Measurements from ENCODE around the gene NLRP13.
"Not testable (repeated sequence)": the region's sequence is repeated elsewhere in the genome, so short reads cannot be mapped to it uniquely, and the experiment has no call there.

Gene NLRP13

GRCh38 chr19:55931936-55932386 lies at the start of gene NLRP13:
Gene NLRP13, minus strand, starts transcription at chr19:55932336. Its CDS starts 25 bp downstream, at chr19:55932311.
- DNase-seq (ENCODE audit: extremely low read depth in 1 of 2, low read depth in 1 of 2) = no peak

- no peak for DNase-seq (ENCODE audit: extremely low read depth in 1 of 2, low read depth in 1 of 2)
These were observed 48.3 kb upstream of the NLRP13 start for GRCh38 chr19:55980415-55980814.

- DNase-seq (ENCODE audit: extremely low read depth in 1 of 2, low read depth in 1 of 2) = no peak
These were observed 41.8 kb upstream of the NLRP13 start for GRCh38 chr19:55973982-55974381.

GRCh38 chr19:55962186-55962585 lies 30.1 kb upstream of the NLRP13 start:
- no peak for DNase-seq (ENCODE audit: extremely low read depth in 1 of 2, low read depth in 1 of 2)

- DNase-seq (ENCODE audit: extremely low read depth in 1 of 2, low read depth in 1 of 2) = no peak
These were observed 28.0 kb upstream of the NLRP13 start for GRCh38 chr19:55959996-55960675.

- DNase-seq (ENCODE audit: extremely low read depth in 1 of 2, low read depth in 1 of 2) = no peak
These were observed 26.2 kb upstream of the NLRP13 start for GRCh38 chr19:55958356-55958755.

- DNase-seq (ENCODE audit: extremely low read depth in 1 of 2, low read depth in 1 of 2) = no peak
These were observed 24.3 kb upstream of the NLRP13 start for GRCh38 chr19:55956431-55956830.

GRCh38 chr19:55950566-55950965 lies 18.4 kb upstream of the NLRP13 start:
- not testable (repeated sequence) for DNase-seq (ENCODE audit: extremely low read depth in 1 of 2, low read depth in 1 of 2)

- DNase-seq (ENCODE audit: extremely low read depth in 1 of 2, low read depth in 1 of 2) = no peak
These were observed 15.4 kb upstream of the NLRP13 start, which contains the start of gene NLRP8 for GRCh38 chr19:55947532-55947931. Gene NLRP8, plus strand, starts transcription at chr19:55947832.

GRCh38 chr19:55940306-55940705 lies 8.2 kb upstream of the NLRP13 start:
- DNase-seq (ENCODE audit: extremely low read depth in 1 of 2, low read depth in 1 of 2) = no peak

GRCh38 chr19:55939206-55939605 lies 7.1 kb upstream of the NLRP13 start:
- DNase-seq (ENCODE audit: extremely low read depth in 1 of 2, low read depth in 1 of 2) = no peak

- DNase-seq (ENCODE audit: extremely low read depth in 1 of 2, low read depth in 1 of 2) = no peak
These were observed 3.1 kb upstream of the NLRP13 start for GRCh38 chr19:55935206-55935605.

GRCh38 chr19:55930996-55931515 lies 1.1 kb downstream of the NLRP13 start:
- no peak for DNase-seq (ENCODE audit: extremely low read depth in 1 of 2, low read depth in 1 of 2)

GRCh38 chr19:55929258-55929657 lies 2.9 kb downstream of the NLRP13 start:
- DNase-seq (ENCODE audit: extremely low read depth in 1 of 2, low read depth in 1 of 2) = not testable (repeated sequence)

- DNase-seq (ENCODE audit: extremely low read depth in 1 of 2, low read depth in 1 of 2) = no peak
These were observed 4.1 kb downstream of the NLRP13 start for GRCh38 chr19:55927991-55928390.

GRCh38 chr19:55923556-55923955 lies 8.6 kb downstream of the NLRP13 start:
- no peak for DNase-seq (ENCODE audit: extremely low read depth in 1 of 2, low read depth in 1 of 2)

- DNase-seq (ENCODE audit: extremely low read depth in 1 of 2, low read depth in 1 of 2) = no peak
These were observed 18.4 kb downstream of the NLRP13 start for GRCh38 chr19:55913643-55914268.

- DNase-seq (ENCODE audit: extremely low read depth in 1 of 2, low read depth in 1 of 2) = no peak
These were observed 19.2 kb downstream of the NLRP13 start for GRCh38 chr19:55912916-55913315.

- DNase-seq (ENCODE audit: extremely low read depth in 1 of 2, low read depth in 1 of 2) = no peak
These were observed 22.3 kb downstream of the NLRP13 start for GRCh38 chr19:55909801-55910200.

- no peak for DNase-seq (ENCODE audit: extremely low read depth in 1 of 2, low read depth in 1 of 2)
These were observed 24.4 kb downstream of the NLRP13 start for GRCh38 chr19:55907746-55908145.

GRCh38 chr19:55907286-55907685 lies 24.9 kb downstream of the NLRP13 start:
- no peak for DNase-seq (ENCODE audit: extremely low read depth in 1 of 2, low read depth in 1 of 2)

GRCh38 chr19:55902080-55902751 lies 29.9 kb downstream of the NLRP13 start:
- no peak for DNase-seq (ENCODE audit: extremely low read depth in 1 of 2, low read depth in 1 of 2)
